ENCODE data around the gene C22orf23. TPM values are rescaled to one million over a fixed set of nuclear protein-coding genes. Genes with fewer than 3 reads are reported as not detected.

C22orf23 gene
- polyA plus RNA-seq, 2 donors = 0.16 to 0.39 TPM

DNA sequence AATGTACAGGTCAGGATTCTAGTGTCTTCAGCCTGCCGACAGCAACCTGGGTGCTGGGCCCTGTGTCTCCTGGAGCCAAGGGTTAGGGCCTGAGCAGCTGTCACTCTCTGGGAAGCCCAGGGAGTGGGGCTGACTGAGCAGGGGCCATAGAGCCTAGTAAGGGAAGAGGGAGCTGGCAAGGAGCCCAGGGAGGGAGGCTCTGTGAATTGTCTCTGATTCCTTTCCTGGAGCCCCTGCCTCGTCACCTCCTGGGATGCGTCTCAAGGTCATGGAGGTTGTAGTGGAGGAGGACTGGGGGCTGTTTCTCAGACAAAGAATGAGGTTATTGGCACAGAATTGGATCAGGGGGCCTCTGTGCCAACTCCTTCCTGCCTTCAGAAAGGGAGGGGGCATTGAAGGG, 19.1 kb upstream of the C22orf23 start:
- peaks cover 0 to 3% of the 10 kb centered on the region in 2 donors for H3K4me1 ChIP-seq (ENCODE audit: control insufficient read depth in 2 of 2, insufficient read depth in 2 of 2, low read length in 1 of 2)
- no peaks in the 10 kb centered on the region for H3K9me3 ChIP-seq (ENCODE audit: control insufficient read depth in 2 of 2, insufficient read depth in 1 of 2, low read depth in 1 of 2, low read length in 1 of 2)
- H3K36me3 ChIP-seq (ENCODE audit: control insufficient read depth in 2 of 2, insufficient read depth in 2 of 2, low read length in 1 of 2) = peaks cover 0 to 14% of the 10 kb centered on the region in 2 donors
- no peaks in the 10 kb centered on the region for H3K27me3 ChIP-seq (ENCODE audit: control insufficient read depth in 1 of 2, insufficient read depth in 2 of 2, low read length in 2 of 2)
- WGBS, 2 donors = 73 to 79% methylated on average over 3 of the region's 3 CpGs
- H3K27ac ChIP-seq (ENCODE audit: low read depth in 2 of 2, low read length in 1 of 2) = no peak overlapping the region
- H3K4me3 ChIP-seq (ENCODE audit: low read depth in 1 of 2, low read length in 2 of 2) = no peak overlapping the region

- Histone ChIP-seq H3K27ac (ENCODE audit: low read depth in 2 of 2, low read length in 1 of 2) (no peak overlapping the region), H3K36me3 (ENCODE audit: control insufficient read depth in 2 of 2, insufficient read depth in 2 of 2, low read length in 1 of 2) (peaks cover 4 to 21% of the 10 kb centered on the region in 2 donors), H3K9me3 (ENCODE audit: control insufficient read depth in 2 of 2, insufficient read depth in 1 of 2, low read depth in 1 of 2, low read length in 1 of 2) (no peaks in the 10 kb centered on the region), H3K4me3 (ENCODE audit: low read depth in 1 of 2, low read length in 2 of 2) (no peak overlapping the region), H3K4me1 (ENCODE audit: control insufficient read depth in 2 of 2, insufficient read depth in 2 of 2, low read length in 1 of 2) (peaks cover 0 to 3% of the 10 kb centered on the region in 2 donors), H3K27me3 (ENCODE audit: control insufficient read depth in 1 of 2, insufficient read depth in 2 of 2, low read length in 2 of 2) (no peaks in the 10 kb centered on the region)
- WGBS, 2 donors = 82 to 83% methylated on average over 7 of the region's 7 CpGs
These were observed 18.4 kb upstream of the C22orf23 start for GRCh38 chr22:37971475-37972434.

GRCh38 chr22:37970864-37971263, 17.5 kb upstream of the C22orf23 start:
- Histone ChIP-seq H3K4me3 (ENCODE audit: low read depth in 1 of 2, low read length in 2 of 2) (no peak overlapping the region), H3K27me3 (ENCODE audit: control insufficient read depth in 1 of 2, insufficient read depth in 2 of 2, low read length in 2 of 2) (no peaks in the 10 kb centered on the region), H3K9me3 (ENCODE audit: control insufficient read depth in 2 of 2, insufficient read depth in 1 of 2, low read depth in 1 of 2, low read length in 1 of 2) (no peaks in the 10 kb centered on the region), H3K27ac (ENCODE audit: low read depth in 2 of 2, low read length in 1 of 2) (no peak overlapping the region), H3K4me1 (ENCODE audit: control insufficient read depth in 2 of 2, insufficient read depth in 2 of 2, low read length in 1 of 2) (peaks cover 0 to 3% of the 10 kb centered on the region in 2 donors), H3K36me3 (ENCODE audit: control insufficient read depth in 2 of 2, insufficient read depth in 2 of 2, low read length in 1 of 2) (peaks cover 4 to 23% of the 10 kb centered on the region in 2 donors)
- WGBS, 2 donors = 92 to 94% methylated on average over 4 of the region's 4 CpGs

DNA sequence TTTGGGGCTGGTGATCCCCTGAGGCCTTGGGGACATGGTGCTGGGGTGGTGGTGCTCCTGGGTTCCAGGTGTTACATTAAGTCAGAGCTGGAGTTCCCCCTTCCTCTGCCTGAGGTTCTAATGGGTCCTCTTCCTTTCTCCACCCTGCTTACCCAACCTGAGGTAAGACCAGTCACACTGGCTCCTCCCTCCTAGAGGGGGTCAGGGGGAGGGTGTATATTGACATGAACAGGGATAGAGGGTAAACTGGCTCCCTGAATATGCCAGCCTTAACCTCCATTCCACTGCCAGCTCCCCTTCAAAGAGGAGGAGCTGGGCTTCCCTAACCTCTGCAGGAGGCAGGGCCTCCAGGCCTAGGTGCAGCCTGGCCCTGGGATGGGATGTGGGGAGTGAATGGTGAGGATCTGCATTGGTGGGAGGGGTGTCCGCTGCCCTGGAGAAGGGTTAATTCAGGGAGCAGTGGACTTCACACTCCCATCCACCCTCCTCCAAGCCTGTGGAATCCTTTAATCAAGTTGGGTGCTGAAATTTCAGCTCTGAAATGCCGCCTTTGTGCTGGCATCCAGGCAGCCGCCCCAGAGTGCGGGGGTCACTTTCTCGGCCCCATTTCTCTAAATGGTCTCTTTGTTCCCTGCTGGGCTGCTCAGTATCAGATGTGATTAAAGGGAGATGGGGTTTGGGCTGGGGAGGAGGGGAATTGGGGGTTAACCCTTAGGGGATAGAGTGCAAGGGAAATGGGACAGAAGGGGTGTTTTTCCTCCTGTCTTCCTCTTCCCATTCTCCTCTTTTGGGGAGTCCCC, 15.3 kb upstream of the C22orf23 start:
- Histone ChIP-seq H3K9me3 (ENCODE audit: control insufficient read depth in 2 of 2, insufficient read depth in 1 of 2, low read depth in 1 of 2, low read length in 1 of 2) (no peaks in the 10 kb centered on the region), H3K27me3 (ENCODE audit: control insufficient read depth in 1 of 2, insufficient read depth in 2 of 2, low read length in 2 of 2) (no peaks in the 10 kb centered on the region), H3K36me3 (ENCODE audit: control insufficient read depth in 2 of 2, insufficient read depth in 2 of 2, low read length in 1 of 2) (peaks cover 4 to 25% of the 10 kb centered on the region in 2 donors), H3K27ac (ENCODE audit: low read depth in 2 of 2, low read length in 1 of 2) (no peak overlapping the region), H3K4me1 (ENCODE audit: control insufficient read depth in 2 of 2, insufficient read depth in 2 of 2, low read length in 1 of 2) (no peaks in the 10 kb centered on the region), H3K4me3 (ENCODE audit: low read depth in 1 of 2, low read length in 2 of 2) (no peak overlapping the region)
- WGBS, 2 donors = 88 to 96% methylated on average over 5 of the region's 5 CpGs

DNA sequence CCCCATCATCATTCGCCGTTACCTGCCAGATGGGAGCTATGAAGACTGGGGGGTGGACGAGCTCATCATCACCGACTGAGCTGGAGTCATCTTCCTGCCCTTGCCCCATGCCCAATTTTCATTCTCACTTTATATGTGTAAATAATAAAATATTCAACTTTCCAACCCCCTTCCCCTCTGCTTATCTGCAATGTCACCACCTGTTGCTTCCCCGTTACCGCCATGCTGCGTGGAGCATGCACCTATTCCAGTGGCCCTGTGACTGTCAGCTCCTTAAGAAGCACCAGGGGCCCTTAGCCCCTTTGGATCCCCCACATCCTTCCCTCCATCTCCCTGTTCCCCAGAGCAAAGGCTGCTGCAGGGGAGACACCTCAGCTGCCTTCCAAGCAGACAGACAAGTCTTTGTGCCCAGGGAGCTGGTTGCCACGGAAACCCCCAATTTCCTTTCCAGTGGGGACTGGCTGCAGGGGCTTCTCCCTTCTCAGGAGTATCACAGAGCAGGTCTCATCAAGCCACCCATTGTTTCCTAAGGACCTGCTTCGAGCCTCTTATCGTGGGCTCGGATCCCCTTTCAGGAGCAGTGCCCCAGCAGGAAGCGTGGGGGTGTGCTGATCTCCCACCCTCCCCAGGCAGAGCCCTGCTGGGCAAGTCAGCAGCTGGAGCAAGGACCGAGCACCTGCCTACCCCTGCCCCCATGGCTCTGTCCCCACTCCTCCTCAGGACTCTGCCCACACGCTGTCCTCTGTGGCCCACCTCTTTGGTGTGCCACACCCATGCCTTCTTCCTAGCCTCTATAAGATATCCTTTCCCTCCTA, 14.4 kb upstream of the C22orf23 start:
- Histone ChIP-seq H3K4me1 (ENCODE audit: control insufficient read depth in 2 of 2, insufficient read depth in 2 of 2, low read length in 1 of 2) (no peaks in the 10 kb centered on the region), H3K9me3 (ENCODE audit: control insufficient read depth in 2 of 2, insufficient read depth in 1 of 2, low read depth in 1 of 2, low read length in 1 of 2) (no peaks in the 10 kb centered on the region), H3K27me3 (ENCODE audit: control insufficient read depth in 1 of 2, insufficient read depth in 2 of 2, low read length in 2 of 2) (no peaks in the 10 kb centered on the region), H3K36me3 (ENCODE audit: control insufficient read depth in 2 of 2, insufficient read depth in 2 of 2, low read length in 1 of 2) (peaks cover 4 to 25% of the 10 kb centered on the region in 2 donors), H3K4me3 (ENCODE audit: low read depth in 1 of 2, low read length in 2 of 2) (no peak overlapping the region), H3K27ac (ENCODE audit: low read depth in 2 of 2, low read length in 1 of 2) (no peak overlapping the region)
- WGBS, 2 donors = 84 to 85% methylated on average over 14 of the region's 14 CpGs

- Histone ChIP-seq H3K9me3 (ENCODE audit: control insufficient read depth in 2 of 2, insufficient read depth in 1 of 2, low read depth in 1 of 2, low read length in 1 of 2) (no peaks in the 10 kb centered on the region), H3K27ac (ENCODE audit: low read depth in 2 of 2, low read length in 1 of 2) (no peak overlapping the region), H3K4me1 (ENCODE audit: control insufficient read depth in 2 of 2, insufficient read depth in 2 of 2, low read length in 1 of 2) (no peaks in the 10 kb centered on the region), H3K27me3 (ENCODE audit: control insufficient read depth in 1 of 2, insufficient read depth in 2 of 2, low read length in 2 of 2) (no peaks in the 10 kb centered on the region), H3K4me3 (ENCODE audit: low read depth in 1 of 2, low read length in 2 of 2) (no peak overlapping the region), H3K36me3 (ENCODE audit: control insufficient read depth in 2 of 2, insufficient read depth in 2 of 2, low read length in 1 of 2) (peaks cover 4 to 27% of the 10 kb centered on the region in 2 donors)
- 45 to 63% methylated on average over 1 of the region's 1 CpG for WGBS, 2 donors
These were observed 13.7 kb upstream of the C22orf23 start for GRCh38 chr22:37967147-37967546.

DNA sequence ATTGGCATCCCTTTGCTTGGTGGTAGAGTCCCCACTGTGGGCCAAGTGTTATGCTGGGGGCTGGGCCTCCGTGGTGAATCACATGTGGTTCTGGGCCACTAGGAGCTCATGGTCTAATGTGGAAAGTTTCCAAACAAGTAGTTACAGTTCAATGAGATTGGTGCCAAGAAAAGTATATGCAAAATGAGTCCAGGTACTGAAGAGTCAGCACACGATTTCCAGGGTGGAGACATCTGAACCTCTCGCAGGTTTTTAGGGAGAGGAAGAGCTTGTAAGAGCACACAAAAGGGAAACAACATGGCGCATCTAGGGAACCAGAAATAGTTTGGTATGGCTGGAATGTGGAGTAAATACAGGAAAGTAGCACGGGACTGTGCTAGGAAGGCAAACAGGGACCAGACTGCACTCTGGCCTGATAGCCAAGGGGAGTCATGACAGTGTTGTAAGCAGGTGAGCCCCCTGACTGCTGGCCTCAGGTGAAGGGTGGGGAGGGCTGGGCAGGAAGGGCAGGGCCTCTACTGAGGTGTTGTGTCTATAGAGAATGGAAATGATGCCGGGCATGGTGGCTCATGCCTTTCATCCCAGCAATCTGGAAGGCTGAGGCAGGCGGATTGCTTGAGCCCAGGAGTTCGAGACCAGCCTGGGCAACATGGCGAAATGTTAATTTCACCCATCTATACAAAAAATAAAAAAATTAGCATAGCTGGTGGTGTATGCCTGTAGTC, 12.7 kb upstream of the C22orf23 start:
- H3K4me1 ChIP-seq (ENCODE audit: control insufficient read depth in 2 of 2, insufficient read depth in 2 of 2, low read length in 1 of 2) = no peaks in the 10 kb centered on the region
- no peak overlapping the region for H3K27ac ChIP-seq (ENCODE audit: low read depth in 2 of 2, low read length in 1 of 2)
- H3K27me3 ChIP-seq (ENCODE audit: control insufficient read depth in 1 of 2, insufficient read depth in 2 of 2, low read length in 2 of 2) = no peaks in the 10 kb centered on the region
- no peaks in the 10 kb centered on the region for H3K9me3 ChIP-seq (ENCODE audit: control insufficient read depth in 2 of 2, insufficient read depth in 1 of 2, low read depth in 1 of 2, low read length in 1 of 2)
- WGBS, 2 donors = 76% methylated on average over 9 of the region's 9 CpGs
- H3K36me3 ChIP-seq (ENCODE audit: control insufficient read depth in 2 of 2, insufficient read depth in 2 of 2, low read length in 1 of 2) = peaks cover 7 to 35% of the 10 kb centered on the region in 2 donors
- H3K4me3 ChIP-seq (ENCODE audit: low read depth in 1 of 2, low read length in 2 of 2) = no peak overlapping the region

- no peaks in the 10 kb centered on the region for H3K9me3 ChIP-seq (ENCODE audit: control insufficient read depth in 2 of 2, insufficient read depth in 1 of 2, low read depth in 1 of 2, low read length in 1 of 2)
These were observed 7.7 kb upstream of the C22orf23 start for GRCh38 chr22:37961062-37961461.

More at GRCh38 chr22:37961062-37961461, 7.7 kb upstream of the C22orf23 start:
- Histone ChIP-seq H3K27ac (ENCODE audit: low read depth in 2 of 2, low read length in 1 of 2) (no peak overlapping the region), H3K4me3 (ENCODE audit: low read depth in 1 of 2, low read length in 2 of 2) (no peak overlapping the region), H3K36me3 (ENCODE audit: control insufficient read depth in 2 of 2, insufficient read depth in 2 of 2, low read length in 1 of 2) (peaks cover 31 to 37% of the 10 kb centered on the region in 2 donors), H3K4me1 (ENCODE audit: control insufficient read depth in 2 of 2, insufficient read depth in 2 of 2, low read length in 1 of 2) (no peaks in the 10 kb centered on the region), H3K27me3 (ENCODE audit: control insufficient read depth in 1 of 2, insufficient read depth in 2 of 2, low read length in 2 of 2) (no peaks in the 10 kb centered on the region)
- 98 to 99% methylated on average over 4 of the region's 4 CpGs for WGBS, 2 donors
